ENCODE measurements around the gene POFUT1. TPM values are rescaled to one million over a fixed set of nuclear protein-coding genes. Genes with fewer than 3 reads are reported as not detected.

Gene POFUT1
- total RNA-seq, 4 donors from 2014 or later, result 28.8 to 42.4 (median 33.5) TPM

DNA sequence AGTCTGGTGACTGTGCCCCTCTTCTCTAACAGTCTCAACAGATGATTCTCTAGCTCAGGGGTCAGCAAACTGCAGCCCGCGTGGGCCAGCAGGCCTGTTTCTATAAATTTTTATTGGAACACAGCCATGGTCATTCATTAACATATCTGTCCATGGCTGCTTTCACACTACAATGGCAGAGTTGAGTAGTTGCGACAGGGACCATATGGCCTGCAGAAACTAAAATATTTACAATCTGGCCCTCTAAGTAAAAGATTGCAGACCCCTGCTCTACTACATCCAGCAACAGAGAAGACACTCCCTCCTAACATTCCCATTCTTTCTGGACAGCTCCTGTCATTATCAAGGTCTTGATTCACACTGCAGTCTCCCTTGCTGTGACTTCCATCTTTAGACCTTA, 45.3 kb upstream of the POFUT1 start:
- H3K9me3 ChIP-seq, result no peaks in the 10 kb centered on the region
- no peak overlapping the region for H3K4me3 ChIP-seq
- no peaks in the 10 kb centered on the region for H3K27me3 ChIP-seq
- peaks cover 0 to 100% of the 10 kb centered on the region in 2 donors for H3K36me3 ChIP-seq
- no peak overlapping the region for H3K27ac ChIP-seq
- ATAC-seq, result no peak
- 24 to 48% methylated on average over 3 of the region's 3 CpGs for WGBS, 2 donors (ENCODE audit: low coverage in 1 of 2)
- no peaks in the 10 kb centered on the region for H3K4me1 ChIP-seq
- TF ChIP-seq POLR2AphosphoS5 (IDR thresholded peaks at IDR 0.05), result no peak
- no peak for TF ChIP-seq POLR2A (IDR thresholded peaks at IDR 0.05)
- no peak for TF ChIP-seq CTCF (IDR thresholded peaks at IDR 0.05)
- no peak for TF ChIP-seq EP300 (IDR thresholded peaks at IDR 0.05)

GRCh38 chr20:32163951-32164350, 43.7 kb upstream of the POFUT1 start:
- peaks cover 0 to 88% of the 10 kb centered on the region in 2 donors for H3K36me3 ChIP-seq
- no peaks in the 10 kb centered on the region for H3K4me1 ChIP-seq
- no peaks in the 10 kb centered on the region for H3K9me3 ChIP-seq
- no peak for TF ChIP-seq POLR2AphosphoS5 (IDR thresholded peaks at IDR 0.05)
- no peak for TF ChIP-seq POLR2A (IDR thresholded peaks at IDR 0.05)
- no peak for TF ChIP-seq EP300 (IDR thresholded peaks at IDR 0.05)
- no peak for TF ChIP-seq CTCF (IDR thresholded peaks at IDR 0.05)
- ATAC-seq, result no peak
- no peak overlapping the region for H3K4me3 ChIP-seq
- no peaks in the 10 kb centered on the region for H3K27me3 ChIP-seq
- H3K27ac ChIP-seq, result no peak overlapping the region
- WGBS, 2 donors (ENCODE audit: low coverage in 1 of 2), result 77 to 82% methylated on average over 3 to 4 of the region's 5 CpGs

DNA sequence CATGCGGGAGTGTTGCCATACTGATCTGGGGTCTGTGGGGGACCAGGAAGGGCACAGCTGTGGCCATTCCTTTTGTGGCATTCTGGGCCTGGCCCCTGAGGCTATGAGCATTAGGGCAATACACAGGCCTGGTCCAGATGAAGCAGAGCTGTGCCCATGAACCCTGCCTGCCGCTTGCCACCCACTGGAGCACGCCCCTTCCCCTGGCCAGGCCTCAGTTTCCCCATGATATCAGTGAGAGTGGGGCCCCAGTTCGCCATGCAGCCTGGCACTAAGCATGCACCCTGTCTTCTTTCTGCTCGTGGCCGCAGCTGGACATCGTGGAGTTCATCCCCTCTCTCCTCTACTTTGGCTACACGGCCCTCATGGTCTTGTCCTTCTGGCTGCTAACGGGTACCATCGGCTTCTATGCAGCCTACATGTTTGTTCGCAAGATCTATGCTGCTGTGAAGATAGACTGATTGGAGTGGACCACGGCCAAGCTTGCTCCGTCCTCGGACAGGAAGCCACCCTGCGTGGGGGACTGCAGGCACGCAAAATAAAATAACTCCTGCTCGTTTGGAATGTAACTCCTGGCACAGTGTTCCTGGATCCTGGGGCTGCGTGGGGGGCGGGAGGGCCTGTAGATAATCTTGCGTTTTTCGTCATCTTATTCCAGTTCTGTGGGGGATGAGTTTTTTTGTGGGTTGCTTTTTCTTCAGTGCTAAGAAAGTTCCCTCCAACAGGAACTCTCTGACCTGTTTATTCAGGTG, 42.5 kb upstream of the POFUT1 start:
- ATAC-seq, result no peak
- 76% methylated on average over 15 of the region's 21 CpGs; no CpG with 5 or more reads in 1 of the 2 donors for WGBS, 2 donors (ENCODE audit: low coverage in 1 of 2)

GRCh38 chr20:32165836-32166545, 41.7 kb upstream of the POFUT1 start:
- no peak for TF ChIP-seq POLR2AphosphoS5 (IDR thresholded peaks at IDR 0.05)
- no peak for TF ChIP-seq EP300 (IDR thresholded peaks at IDR 0.05)
- no peak for TF ChIP-seq CTCF (IDR thresholded peaks at IDR 0.05)
- no peak for TF ChIP-seq POLR2A (IDR thresholded peaks at IDR 0.05)
- WGBS, 2 donors (ENCODE audit: low coverage in 1 of 2), result 43 to 75% methylated on average over 1 to 2 of the region's 8 CpGs
- H3K27ac ChIP-seq, result no peak overlapping the region
- H3K4me1 ChIP-seq, result no peaks in the 10 kb centered on the region
- peaks cover 0 to 68% of the 10 kb centered on the region in 2 donors for H3K36me3 ChIP-seq
- no peak overlapping the region for H3K4me3 ChIP-seq
- no peaks in the 10 kb centered on the region for H3K27me3 ChIP-seq
- ATAC-seq, result no peak
- H3K9me3 ChIP-seq, result no peaks in the 10 kb centered on the region

More for the DNA sequence above, 42.5 kb upstream of the POFUT1 start:
- peaks cover 0 to 76% of the 10 kb centered on the region in 2 donors for H3K36me3 ChIP-seq
- H3K4me3 ChIP-seq, result no peak overlapping the region
- H3K4me1 ChIP-seq, result no peaks in the 10 kb centered on the region
- no peaks in the 10 kb centered on the region for H3K9me3 ChIP-seq
- H3K27ac ChIP-seq, result no peak overlapping the region
- no peak for TF ChIP-seq POLR2A (IDR thresholded peaks at IDR 0.05)
- TF ChIP-seq POLR2AphosphoS5 (IDR thresholded peaks at IDR 0.05), result no peak
- no peak for TF ChIP-seq EP300 (IDR thresholded peaks at IDR 0.05)
- no peak for TF ChIP-seq CTCF (IDR thresholded peaks at IDR 0.05)
- H3K27me3 ChIP-seq, result no peaks in the 10 kb centered on the region

Measured in gastroesophageal sphincter (tissue), 4 donors.